IPS-NIHi7 (cell line): ENCODE measurements around the gene P2RY8.
A peak's percentile ranks its signal among the peaks of the same experiment; 100 is the strongest.
"Not testable (repeated sequence)": the region's sequence is repeated elsewhere in the genome, so short reads cannot be mapped to it uniquely, and the experiment has no call there.

Experiments
- DNase-seq: peaks from one replicate; pipeline ENCODE4 v3.0.0; 2012; ENCODE audit warnings: mixed read lengths; ENCODE audit errors: extremely low spot score

The P2RY8 gene

GRCh38 chrX:1520350-1520749 lies 16.6 kb downstream of the P2RY8 start:
- DNase-seq: no peak

GRCh38 chrX:1519022-1519497 lies 17.9 kb downstream of the P2RY8 start:
- DNase-seq: no peak

GRCh38 chrX:1518512-1518911 lies 18.5 kb downstream of the P2RY8 start:
- DNase-seq: no peak

GRCh38 chrX:1516596-1517104 lies 20.3 kb downstream of the P2RY8 start:
- DNase-seq: no peak

GRCh38 chrX:1511829-1512228 lies 25.2 kb downstream of the P2RY8 start:
- no peak for DNase-seq

- no peak for DNase-seq
Measured at GRCh38 chrX:1511150-1511549, 25.8 kb downstream of the P2RY8 start.

GRCh38 chrX:1507511-1508463 lies 29.2 kb downstream of the P2RY8 start:
- DNase-seq: no peak

- DNase-seq: no peak
Measured at GRCh38 chrX:1506916-1507315, 30.1 kb downstream of the P2RY8 start.

GRCh38 chrX:1502853-1503252 lies 34.1 kb downstream of the P2RY8 start:
- no peak for DNase-seq

GRCh38 chrX:1502241-1502640 lies 34.7 kb downstream of the P2RY8 start:
- DNase-seq: no peak

GRCh38 chrX:1500701-1501624 lies 36.0 kb downstream of the P2RY8 start:
- DNase-seq: no peak

- DNase-seq: no peak
Measured at GRCh38 chrX:1496076-1496475, 40.9 kb downstream of the P2RY8 start.

- no peak for DNase-seq
Measured at GRCh38 chrX:1493877-1494510, 43.0 kb downstream of the P2RY8 start.

GRCh38 chrX:1493412-1493811 lies 43.6 kb downstream of the P2RY8 start:
- no peak for DNase-seq

GRCh38 chrX:1492421-1493012 lies 44.5 kb downstream of the P2RY8 start:
- no peak for DNase-seq

GRCh38 chrX:1491851-1492349 lies 45.1 kb downstream of the P2RY8 start:
- DNase-seq: peak; percentile 86

GRCh38 chrX:1491248-1491647 lies 45.7 kb downstream of the P2RY8 start:
- DNase-seq: not testable (repeated sequence)

GRCh38 chrX:1490723-1491122 lies 46.3 kb downstream of the P2RY8 start:
- DNase-seq: not testable (repeated sequence)

GRCh38 chrX:1489354-1489753 lies 47.6 kb downstream of the P2RY8 start:
- not testable (repeated sequence) for DNase-seq

- DNase-seq: no peak
Measured at GRCh38 chrX:1488745-1489144, 48.2 kb downstream of the P2RY8 start.

- no peak for DNase-seq
Measured at GRCh38 chrX:1488141-1488540, 48.8 kb downstream of the P2RY8 start.
